WTC11 (cell line): ENCODE measurements around the gene COX17. TPM values are rescaled to one million over a fixed set of nuclear protein-coding genes. Genes with fewer than 3 reads are reported as not detected.

Experiments used
- ATAC-seq: fragments of 200-7000 bp; cut with Tn5 transposase; 2 replicates; pipeline ENCODE4 v1.10.0; 2021; ENCODE audit warnings: mild to moderate bottlenecking, moderate library complexity
- CTCF ChIA-PET: fragments of 300-600 bp; sonication (Branson Sonifier 250); formaldehyde crosslinking; loops from one replicate; lab custom pipeline; 2021; ENCODE audit warnings: antibody characterized with exemption; lab: Charles Lee
- POLR2A ChIA-PET: fragments of 350-600 bp; sonication (Branson Sonifier 250); formaldehyde crosslinking; loops from one replicate; lab custom pipeline; 2021; ENCODE audit warnings: antibody characterized with exemption; lab: Charles Lee
- DNase-seq: peaks from one replicate; pipeline ENCODE4 v3.0.0; 2021; ENCODE audit warnings: low spot score
- H3K27ac Mint-ChIP-seq: 2 replicates; pipeline ENCODE4 v1.8.0; 2021; ENCODE audit warnings: mixed read lengths
- H3K27me3 Mint-ChIP-seq: 2 replicates; pipeline ENCODE4 v1.8.0; 2021; ENCODE audit warnings: low read depth, mild to moderate bottlenecking, moderate library complexity, mixed read lengths
- H3K36me3 Mint-ChIP-seq: 2 replicates; pipeline ENCODE4 v1.8.0; 2021; ENCODE audit warnings: mixed read lengths
- H3K4me1 Mint-ChIP-seq: 2 replicates; pipeline ENCODE4 v1.8.0; 2022; ENCODE audit warnings: mixed read lengths
- H3K4me3 Mint-ChIP-seq: 2 replicates; pipeline ENCODE4 v1.8.0; 2021; ENCODE audit warnings: mild to moderate bottlenecking, moderate library complexity, mixed read lengths
- H3K9me3 Mint-ChIP-seq: 2 replicates; pipeline ENCODE4 v1.8.0; 2021; ENCODE audit warnings: mixed read lengths
- ATF2 ChIP-seq: sonication (generic); formaldehyde crosslinking; IDR thresholded peaks from 2 replicates; pipeline ENCODE4 v1.8.1; 2022; ENCODE audit warnings: low read depth, missing genetic modification reagents, borderline replicate concordance
- CREM ChIP-seq: sonication (generic); formaldehyde crosslinking; IDR thresholded peaks from 2 replicates; pipeline ENCODE4 v1.8.1; 2022; ENCODE audit warnings: mild to moderate bottlenecking, missing genetic modification reagents, moderate library complexity
- ETV6 ChIP-seq: sonication (generic); formaldehyde crosslinking; IDR thresholded peaks from 2 replicates; pipeline ENCODE4 v1.8.1; 2022; ENCODE audit warnings: mild to moderate bottlenecking, missing genetic modification reagents
- FOXJ3 ChIP-seq: sonication (generic); formaldehyde crosslinking; IDR thresholded peaks from 2 replicates; pipeline ENCODE4 v1.9.0; 2021; ENCODE audit warnings: missing genetic modification reagents, mild to moderate bottlenecking, borderline replicate concordance
- FOXP1 ChIP-seq: sonication (generic); formaldehyde crosslinking; IDR thresholded peaks from 2 replicates; pipeline ENCODE4 v1.8.0; 2022; ENCODE audit warnings: missing genetic modification reagents, mild to moderate bottlenecking, moderate library complexity, borderline replicate concordance
- KAT7 ChIP-seq: sonication (generic); formaldehyde crosslinking; IDR thresholded peaks from 2 replicates; pipeline ENCODE4 v1.8.1; 2023; ENCODE audit warnings: missing genetic modification reagents, mild to moderate bottlenecking, borderline replicate concordance
- MXD4 ChIP-seq: fragments of 250-450 bp; sonication (Bioruptor Pico); IDR thresholded peaks from 2 replicates; pipeline ENCODE4 v1.8.0; 2021; ENCODE audit warnings: mild to moderate bottlenecking, moderate library complexity, borderline replicate concordance
- PRRX2 ChIP-seq: fragments of 250-450 bp; sonication (Bioruptor Pico); IDR thresholded peaks from 2 replicates; pipeline ENCODE4 v1.8.0; 2021; ENCODE audit warnings: mild to moderate bottlenecking
- RORB ChIP-seq: fragments of 250-450 bp; sonication (Bioruptor Pico); IDR thresholded peaks from 2 replicates; pipeline ENCODE4 v1.9.0; 2021; ENCODE audit warnings: mild to moderate bottlenecking
- SP1 ChIP-seq: sonication (generic); formaldehyde crosslinking; conservative IDR thresholded peaks from 2 replicates; pipeline ENCODE4 v1.8.1; 2022; ENCODE audit warnings: missing genetic modification reagents
- total RNA-seq: library from RNA; stranded (reverse); gene quantifications from 3 replicates; pipeline ENCODE4 v1.2.3, GENCODE V29; 2021
- TF ChIP-seq, protein P1 (sequence below): sonication (generic); formaldehyde crosslinking; IDR thresholded peaks from 2 replicates; pipeline ENCODE4 v1.8.1; 2022; ENCODE audit warnings: missing genetic modification reagents, borderline replicate concordance
- TF ChIP-seq, protein P2 (sequence below): fragments of 250-450 bp; sonication (Bioruptor Pico); IDR thresholded peaks from 2 replicates; pipeline ENCODE4 v2.1.2; 2022; ENCODE audit warnings: mild to moderate bottlenecking, moderate library complexity
- TF ChIP-seq, protein P3 (sequence below): fragments of 250-450 bp; sonication (Bioruptor Pico); IDR thresholded peaks from 2 replicates; pipeline ENCODE4 v1.9.0; 2021; ENCODE audit warnings: mild to moderate bottlenecking
- TF ChIP-seq, protein P4 (sequence below): sonication (generic); formaldehyde crosslinking; IDR thresholded peaks from 2 replicates; pipeline ENCODE4 v1.8.1; 2023; ENCODE audit warnings: mild to moderate bottlenecking, missing genetic modification reagents
- TF ChIP-seq, protein P5 (sequence below): sonication (generic); formaldehyde crosslinking; IDR thresholded peaks from 2 replicates; pipeline ENCODE4 v1.8.1; 2022; ENCODE audit warnings: mild to moderate bottlenecking, missing genetic modification reagents, moderate library complexity, borderline replicate concordance

COX17 gene
- total RNA-seq, 1 experiment from 2014 or later: 56.0 TPM

GRCh38 chr3:119642746-119643473 is 34.3 kb downstream of the COX17 start:
- no peak for TF ChIP-seq CREM (CRISPR knock-in tag)
- TF ChIP-seq, protein P1, sequence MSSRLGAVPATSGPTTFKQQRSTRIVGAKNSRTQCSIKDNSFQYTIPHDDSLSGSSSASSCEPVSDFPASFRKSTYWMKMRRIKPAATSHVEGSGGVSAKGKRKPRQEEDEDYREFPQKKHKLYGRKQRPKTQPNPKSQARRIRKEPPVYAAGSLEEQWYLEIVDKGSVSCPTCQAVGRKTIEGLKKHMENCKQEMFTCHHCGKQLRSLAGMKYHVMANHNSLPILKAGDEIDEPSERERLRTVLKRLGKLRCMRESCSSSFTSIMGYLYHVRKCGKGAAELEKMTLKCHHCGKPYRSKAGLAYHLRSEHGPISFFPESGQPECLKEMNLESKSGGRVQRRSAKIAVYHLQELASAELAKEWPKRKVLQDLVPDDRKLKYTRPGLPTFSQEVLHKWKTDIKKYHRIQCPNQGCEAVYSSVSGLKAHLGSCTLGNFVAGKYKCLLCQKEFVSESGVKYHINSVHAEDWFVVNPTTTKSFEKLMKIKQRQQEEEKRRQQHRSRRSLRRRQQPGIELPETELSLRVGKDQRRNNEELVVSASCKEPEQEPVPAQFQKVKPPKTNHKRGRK: no peak
- no peak for TF ChIP-seq FOXP1
- TF ChIP-seq, protein P2, sequence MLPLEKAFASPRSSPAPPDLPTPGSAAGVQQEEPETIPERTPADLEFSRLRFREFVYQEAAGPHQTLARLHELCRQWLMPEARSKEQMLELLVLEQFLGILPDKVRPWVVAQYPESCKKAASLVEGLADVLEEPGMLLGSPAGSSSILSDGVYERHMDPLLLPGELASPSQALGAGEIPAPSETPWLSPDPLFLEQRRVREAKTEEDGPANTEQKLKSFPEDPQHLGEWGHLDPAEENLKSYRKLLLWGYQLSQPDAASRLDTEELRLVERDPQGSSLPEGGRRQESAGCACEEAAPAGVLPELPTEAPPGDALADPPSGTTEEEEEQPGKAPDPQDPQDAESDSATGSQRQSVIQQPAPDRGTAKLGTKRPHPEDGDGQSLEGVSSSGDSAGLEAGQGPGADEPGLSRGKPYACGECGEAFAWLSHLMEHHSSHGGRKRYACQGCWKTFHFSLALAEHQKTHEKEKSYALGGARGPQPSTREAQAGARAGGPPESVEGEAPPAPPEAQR (CRISPR knock-in tag): no peak
- TF ChIP-seq RORB (CRISPR knock-in tag): no peak
- TF ChIP-seq, protein P3, sequence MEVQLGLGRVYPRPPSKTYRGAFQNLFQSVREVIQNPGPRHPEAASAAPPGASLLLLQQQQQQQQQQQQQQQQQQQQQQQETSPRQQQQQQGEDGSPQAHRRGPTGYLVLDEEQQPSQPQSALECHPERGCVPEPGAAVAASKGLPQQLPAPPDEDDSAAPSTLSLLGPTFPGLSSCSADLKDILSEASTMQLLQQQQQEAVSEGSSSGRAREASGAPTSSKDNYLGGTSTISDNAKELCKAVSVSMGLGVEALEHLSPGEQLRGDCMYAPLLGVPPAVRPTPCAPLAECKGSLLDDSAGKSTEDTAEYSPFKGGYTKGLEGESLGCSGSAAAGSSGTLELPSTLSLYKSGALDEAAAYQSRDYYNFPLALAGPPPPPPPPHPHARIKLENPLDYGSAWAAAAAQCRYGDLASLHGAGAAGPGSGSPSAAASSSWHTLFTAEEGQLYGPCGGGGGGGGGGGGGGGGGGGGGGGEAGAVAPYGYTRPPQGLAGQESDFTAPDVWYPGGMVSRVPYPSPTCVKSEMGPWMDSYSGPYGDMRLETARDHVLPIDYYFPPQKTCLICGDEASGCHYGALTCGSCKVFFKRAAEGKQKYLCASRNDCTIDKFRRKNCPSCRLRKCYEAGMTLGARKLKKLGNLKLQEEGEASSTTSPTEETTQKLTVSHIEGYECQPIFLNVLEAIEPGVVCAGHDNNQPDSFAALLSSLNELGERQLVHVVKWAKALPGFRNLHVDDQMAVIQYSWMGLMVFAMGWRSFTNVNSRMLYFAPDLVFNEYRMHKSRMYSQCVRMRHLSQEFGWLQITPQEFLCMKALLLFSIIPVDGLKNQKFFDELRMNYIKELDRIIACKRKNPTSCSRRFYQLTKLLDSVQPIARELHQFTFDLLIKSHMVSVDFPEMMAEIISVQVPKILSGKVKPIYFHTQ (CRISPR knock-in tag): no peak
- no peak for TF ChIP-seq FOXJ3
- TF ChIP-seq PRRX2 (CRISPR knock-in tag): no peak

GRCh38 chr3:119641416-119641815 is 35.8 kb downstream of the COX17 start:
- Mint-ChIP-seq H3K4me3 (no peak overlapping the region), H3K36me3 (no peaks in the 10 kb centered on the region), H3K27me3 (no peaks in the 10 kb centered on the region), H3K4me1 (peaks cover under 1% of the 10 kb centered on the region; the same call in 1 of the 2 replicates), H3K27ac (no peak overlapping the region), H3K9me3 (0 out of 2 replicates have a peak, but pooled peaks cover 3% of the 10 kb centered on the region)
- POLR2A ChIA-PET: no interaction called here
- TF ChIP-seq ETV6 (CRISPR knock-in tag): no peak
- TF ChIP-seq, protein P4, sequence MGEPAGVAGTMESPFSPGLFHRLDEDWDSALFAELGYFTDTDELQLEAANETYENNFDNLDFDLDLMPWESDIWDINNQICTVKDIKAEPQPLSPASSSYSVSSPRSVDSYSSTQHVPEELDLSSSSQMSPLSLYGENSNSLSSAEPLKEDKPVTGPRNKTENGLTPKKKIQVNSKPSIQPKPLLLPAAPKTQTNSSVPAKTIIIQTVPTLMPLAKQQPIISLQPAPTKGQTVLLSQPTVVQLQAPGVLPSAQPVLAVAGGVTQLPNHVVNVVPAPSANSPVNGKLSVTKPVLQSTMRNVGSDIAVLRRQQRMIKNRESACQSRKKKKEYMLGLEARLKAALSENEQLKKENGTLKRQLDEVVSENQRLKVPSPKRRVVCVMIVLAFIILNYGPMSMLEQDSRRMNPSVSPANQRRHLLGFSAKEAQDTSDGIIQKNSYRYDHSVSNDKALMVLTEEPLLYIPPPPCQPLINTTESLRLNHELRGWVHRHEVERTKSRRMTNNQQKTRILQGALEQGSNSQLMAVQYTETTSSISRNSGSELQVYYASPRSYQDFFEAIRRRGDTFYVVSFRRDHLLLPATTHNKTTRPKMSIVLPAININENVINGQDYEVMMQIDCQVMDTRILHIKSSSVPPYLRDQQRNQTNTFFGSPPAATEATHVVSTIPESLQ: no peak
- no peak for TF ChIP-seq SP1 (CRISPR knock-in tag)
- TF ChIP-seq MXD4 (CRISPR knock-in tag): no peak
- TF ChIP-seq, protein P2 (CRISPR knock-in tag): no peak
- TF ChIP-seq ATF2 (CRISPR knock-in tag): no peak
- TF ChIP-seq KAT7: no peak
- TF ChIP-seq, protein P5, sequence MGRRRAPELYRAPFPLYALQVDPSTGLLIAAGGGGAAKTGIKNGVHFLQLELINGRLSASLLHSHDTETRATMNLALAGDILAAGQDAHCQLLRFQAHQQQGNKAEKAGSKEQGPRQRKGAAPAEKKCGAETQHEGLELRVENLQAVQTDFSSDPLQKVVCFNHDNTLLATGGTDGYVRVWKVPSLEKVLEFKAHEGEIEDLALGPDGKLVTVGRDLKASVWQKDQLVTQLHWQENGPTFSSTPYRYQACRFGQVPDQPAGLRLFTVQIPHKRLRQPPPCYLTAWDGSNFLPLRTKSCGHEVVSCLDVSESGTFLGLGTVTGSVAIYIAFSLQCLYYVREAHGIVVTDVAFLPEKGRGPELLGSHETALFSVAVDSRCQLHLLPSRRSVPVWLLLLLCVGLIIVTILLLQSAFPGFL: no peak
- TF ChIP-seq, protein P1: no peak
- no peak for TF ChIP-seq RORB (CRISPR knock-in tag)
- CTCF ChIA-PET: no interaction called here
- DNase-seq (no peak), ATAC-seq (no peak)

More at GRCh38 chr3:119642746-119643473, 34.3 kb downstream of the COX17 start:
- H3K4me1 Mint-ChIP-seq: peaks cover 14% of the 10 kb centered on the region
- no peaks in the 10 kb centered on the region for H3K36me3 Mint-ChIP-seq
- H3K27me3 Mint-ChIP-seq: no peaks in the 10 kb centered on the region
- ChIA-PET POLR2A (no interaction called here), CTCF (interaction anchor here (1.5 kb wide), 1 partner anchor 42 kb away, joined by 5 read pairs; no protein-coding TSS in a partner anchor)
- DNase-seq (no peak), ATAC-seq (no peak)
- H3K4me3 Mint-ChIP-seq: no peak overlapping the region
- H3K27ac Mint-ChIP-seq: no peak overlapping the region
- H3K9me3 Mint-ChIP-seq: 0 out of 2 replicates have a peak, but pooled peaks cover 3% of the 10 kb centered on the region
